T follicular helper cell (primary cell): Measurements from ENCODE around the gene MAGI1.

Source experiments
- DNase-seq: peaks from one replicate; pipeline ENCODE4 v3.0.0-alpha.2; 2020; ENCODE audit warnings: low read depth

MAGI1 gene

DNA sequence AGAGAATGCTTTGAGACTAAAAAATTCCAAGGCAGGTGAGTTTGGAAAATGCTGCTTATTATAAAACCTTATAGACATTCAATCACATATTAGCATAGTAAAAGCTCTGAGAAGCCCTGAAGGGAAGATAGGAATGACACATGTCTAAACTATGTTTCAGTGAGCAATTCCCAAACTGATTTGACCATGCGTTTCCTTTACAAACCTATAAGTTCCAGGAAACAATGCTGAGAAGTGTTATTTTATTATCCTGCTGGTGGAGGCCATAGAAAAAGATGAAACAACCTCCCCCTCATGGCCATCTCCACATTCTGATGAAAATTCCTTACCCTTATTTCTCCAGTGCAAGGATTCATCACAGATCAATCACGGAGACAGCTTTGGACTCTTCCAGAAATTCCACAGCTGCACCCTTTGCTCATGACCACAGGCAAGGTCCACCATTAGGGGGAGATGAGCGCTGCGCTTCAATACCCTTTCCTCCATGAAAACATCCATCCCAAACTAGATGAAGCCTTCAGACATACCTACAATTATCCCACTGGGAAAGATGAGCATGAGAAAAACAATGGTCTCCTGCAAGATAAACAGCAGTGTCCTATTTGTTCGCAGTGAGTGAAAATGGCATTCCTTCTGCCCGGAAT, 372.1 kb downstream of the MAGI1 start:
- no peak for DNase-seq

DNA sequence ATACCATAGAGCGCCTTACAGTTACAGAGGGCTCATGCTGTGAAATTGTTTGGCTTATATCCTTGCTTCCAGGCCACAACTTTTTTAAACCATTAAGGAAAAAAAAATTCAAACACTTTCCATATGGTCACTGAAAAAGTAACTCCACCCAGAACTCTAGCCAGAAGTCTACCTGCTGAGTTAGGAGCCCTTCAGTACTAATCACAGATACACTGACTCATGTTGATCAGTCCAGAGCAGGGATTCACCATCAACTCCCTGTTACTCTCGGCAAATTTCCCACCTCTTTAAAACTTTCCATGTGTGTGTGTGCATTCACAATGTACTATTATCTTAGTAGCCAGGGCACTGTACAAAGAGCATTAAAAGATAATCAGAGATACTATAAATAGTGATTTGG, 372.8 kb downstream of the MAGI1 start:
- no peak for DNase-seq

DNA sequence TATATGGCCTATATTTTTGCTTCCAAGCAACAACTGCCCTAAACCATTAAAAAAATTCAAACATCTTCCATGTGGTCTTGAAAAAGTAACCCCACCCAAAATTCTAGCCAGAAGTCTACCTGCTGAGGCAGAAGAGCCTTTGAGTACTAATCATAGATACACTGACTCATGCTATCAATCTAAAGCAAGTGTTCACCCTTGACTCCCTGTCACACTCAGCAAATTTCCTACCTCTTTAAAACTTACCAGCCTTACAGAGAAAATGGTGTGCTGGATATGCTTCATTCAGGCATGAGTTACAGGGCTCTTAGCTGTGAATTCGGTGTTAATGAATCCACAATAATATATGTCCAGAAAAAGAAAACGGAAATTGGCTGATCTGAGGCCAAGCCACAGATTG, 373.8 kb downstream of the MAGI1 start:
- no peak for DNase-seq

DNA sequence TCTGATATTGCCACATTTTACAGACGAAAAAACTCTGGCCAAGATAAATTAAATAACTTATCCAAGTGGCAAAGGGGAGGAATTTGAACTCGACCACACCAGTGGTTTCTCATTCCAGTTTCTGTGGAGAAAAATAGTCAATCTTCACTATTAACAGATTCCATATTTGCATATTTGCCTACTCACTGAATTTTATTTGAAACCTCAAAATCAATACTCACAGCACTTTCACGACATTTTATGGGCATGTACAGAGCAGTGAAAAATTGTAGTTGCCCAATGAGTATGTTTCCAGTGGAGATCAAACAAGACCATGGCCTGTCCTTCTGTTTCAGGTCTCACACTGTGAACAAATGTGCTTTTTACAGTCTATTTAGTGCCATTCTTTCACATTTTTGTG, 374.3 kb downstream of the MAGI1 start:
- DNase-seq: no peak

DNA sequence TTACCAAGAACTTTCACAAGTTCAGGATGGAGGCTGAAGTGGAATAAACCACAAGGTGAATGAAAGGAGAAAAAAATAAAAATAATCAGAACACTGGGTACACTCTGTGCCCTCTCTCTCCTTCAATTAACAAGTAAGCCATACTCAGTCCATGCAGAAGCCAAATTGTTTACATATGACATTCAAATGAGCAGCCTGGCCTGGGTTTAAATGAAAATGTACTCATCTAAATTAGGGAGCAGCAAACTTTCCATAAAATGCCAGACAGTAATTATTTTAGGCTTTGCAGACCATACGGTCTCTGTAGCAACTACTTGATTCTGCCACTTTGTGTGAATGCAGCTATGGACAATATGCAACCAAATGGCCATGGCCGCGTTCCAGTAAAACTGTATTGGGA, 376.6 kb downstream of the MAGI1 start:
- no peak for DNase-seq

DNA sequence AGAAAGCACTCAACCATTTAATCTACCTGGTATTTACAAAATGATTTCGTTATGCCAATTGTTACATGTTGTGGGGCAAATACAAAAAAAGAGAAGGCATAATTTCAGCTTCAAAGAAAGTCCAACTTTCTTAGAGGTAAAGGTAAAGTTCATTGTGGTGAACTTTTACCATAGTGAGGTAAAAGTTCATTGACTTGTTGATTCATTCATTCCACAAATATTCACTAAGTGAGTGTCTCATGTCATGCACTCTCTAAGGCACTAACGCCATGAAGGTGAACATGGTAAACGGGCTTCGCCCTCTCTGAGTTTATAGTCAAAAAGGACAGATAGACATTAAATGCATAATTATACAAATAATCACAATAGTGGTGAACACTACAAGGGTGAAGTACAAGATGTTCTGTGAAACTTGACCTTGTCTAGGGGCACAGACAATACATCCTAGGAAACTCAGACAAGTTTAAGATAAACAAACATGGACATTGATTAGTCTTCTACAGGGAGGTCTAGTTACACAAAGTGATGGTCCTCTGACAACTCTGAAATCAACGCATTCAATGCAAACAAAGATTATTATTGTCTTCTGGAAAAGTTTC, 378.6 kb downstream of the MAGI1 start:
- DNase-seq: no peak

DNA sequence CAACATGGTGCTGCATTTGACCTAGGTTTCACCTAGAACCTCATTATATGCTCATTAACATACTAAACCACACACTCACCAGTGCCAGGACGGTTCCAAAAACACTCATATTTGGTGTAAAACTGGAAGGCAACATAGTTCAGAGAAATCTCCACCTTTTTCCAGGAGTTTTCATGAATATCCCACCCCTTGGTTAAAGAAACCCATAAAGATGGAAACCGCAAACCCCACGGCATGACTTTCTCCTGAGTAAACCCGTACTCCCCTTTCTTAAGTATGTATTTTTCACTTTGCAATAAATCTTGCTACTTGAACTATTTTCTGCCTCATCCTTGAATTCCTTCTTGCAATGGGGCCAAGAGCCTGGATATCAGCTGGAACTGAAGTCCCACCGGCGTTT, 379.3 kb downstream of the MAGI1 start:
- no peak for DNase-seq

DNA sequence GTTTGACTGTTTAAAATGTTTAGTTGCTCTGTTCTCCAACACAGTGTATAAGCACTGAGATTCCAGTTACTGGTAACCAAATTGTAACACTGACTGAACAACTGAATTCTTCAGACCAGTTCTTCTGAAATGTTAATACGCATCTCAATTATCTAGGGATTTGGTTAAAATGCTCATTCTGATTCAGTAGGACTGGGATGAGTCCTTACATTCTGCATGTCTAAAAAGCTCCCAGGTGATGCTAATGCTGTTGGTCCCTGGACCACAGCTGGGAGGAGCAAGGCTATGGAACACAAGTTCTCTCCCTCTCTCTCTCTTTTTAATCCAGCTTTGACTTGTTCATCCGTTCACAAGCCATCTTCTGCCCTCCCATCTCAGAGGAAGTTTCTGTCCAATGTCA, 380.3 kb downstream of the MAGI1 start:
- DNase-seq: no peak

DNA sequence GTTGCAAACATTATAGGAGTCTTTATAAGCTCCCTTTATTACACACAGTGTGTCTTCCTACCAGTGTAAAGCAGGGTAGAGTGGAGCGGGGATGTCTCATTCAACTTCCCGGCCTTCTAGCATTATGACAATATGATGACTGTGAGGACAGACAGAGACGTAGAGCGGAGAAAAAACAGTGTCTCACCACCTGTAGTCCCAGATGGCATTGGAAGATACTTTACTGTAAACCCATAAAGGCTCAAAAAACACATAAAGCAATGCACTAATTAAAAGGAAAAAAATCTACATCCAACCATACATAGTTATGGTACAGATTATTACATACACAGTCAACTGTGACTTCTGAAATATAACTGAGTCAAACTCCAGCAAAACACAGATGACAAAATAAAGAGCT, 383.7 kb downstream of the MAGI1 start:
- no peak for DNase-seq

DNA sequence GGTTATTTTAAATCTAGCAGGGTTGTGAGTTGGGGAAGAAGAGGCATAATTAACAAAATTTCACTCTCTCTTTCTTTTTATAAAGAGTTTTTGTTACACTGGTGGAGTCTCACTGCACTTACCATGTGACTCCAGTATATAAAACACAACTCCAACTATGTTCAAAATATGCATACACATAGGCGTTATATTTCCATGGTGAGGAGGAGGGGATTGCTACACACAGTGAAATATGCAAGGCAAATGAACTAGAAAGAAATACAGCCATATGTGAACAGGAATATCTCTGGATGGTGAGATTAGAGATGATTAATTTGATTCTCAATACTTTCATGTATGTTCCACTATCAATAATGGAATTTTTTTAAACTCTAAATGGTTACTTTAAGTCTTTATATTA, 385.0 kb downstream of the MAGI1 start:
- DNase-seq: no peak

DNA sequence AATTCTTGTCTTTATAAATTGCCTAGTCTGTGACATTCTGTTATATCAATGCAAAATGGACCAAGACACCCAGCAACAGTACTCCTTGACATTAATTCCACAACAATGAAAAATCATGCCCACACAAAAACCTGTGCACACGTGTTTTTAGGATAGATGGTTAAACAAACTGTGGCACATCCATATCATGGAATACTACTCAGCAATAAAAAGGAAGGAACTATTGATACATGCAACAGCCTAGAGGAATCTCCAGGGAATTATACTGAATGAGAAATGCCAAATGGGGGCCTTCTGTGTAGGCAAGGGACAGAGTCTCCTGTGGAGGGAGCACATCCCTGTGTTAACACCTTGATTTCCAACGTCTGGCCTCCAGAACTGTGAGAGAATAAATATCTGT, 388.5 kb downstream of the MAGI1 start:
- DNase-seq: no peak

DNA sequence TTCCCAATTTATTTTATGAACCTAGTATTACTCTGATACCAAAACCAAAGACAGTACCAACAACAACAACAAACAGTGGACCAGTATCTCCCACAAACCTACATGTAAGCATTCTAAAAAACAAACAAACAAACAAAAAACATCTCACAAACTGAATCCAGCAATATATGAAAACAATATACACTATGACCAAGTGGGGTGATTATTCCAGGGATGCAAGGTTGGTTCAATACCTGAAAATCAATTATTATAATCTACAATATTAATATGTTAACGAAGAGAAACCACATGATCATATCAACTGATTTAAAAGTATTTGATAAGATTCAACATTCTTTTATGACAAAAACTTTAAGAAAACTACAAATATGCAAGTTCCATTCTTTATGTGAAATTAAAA, 391.3 kb downstream of the MAGI1 start:
- DNase-seq: no peak

DNA sequence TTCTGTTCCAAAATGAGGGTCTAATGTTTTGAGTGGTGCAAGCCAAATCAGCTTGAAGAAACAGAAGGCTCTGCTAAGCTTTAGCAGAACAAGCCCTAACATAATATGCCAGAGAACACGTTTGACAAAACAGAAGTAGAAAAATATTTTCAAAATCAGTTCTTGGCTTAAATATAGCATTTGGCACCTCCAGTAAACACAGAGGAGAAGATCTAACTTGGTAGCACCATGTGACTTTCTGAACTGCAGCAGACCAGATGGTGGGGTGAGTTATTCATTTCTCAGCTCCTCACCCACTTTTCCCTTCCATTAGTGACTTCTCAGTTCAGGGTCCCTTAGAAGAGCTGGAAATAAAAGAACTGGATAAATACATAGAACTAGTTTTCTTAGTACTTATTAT, 395.8 kb downstream of the MAGI1 start:
- DNase-seq: no peak

DNA sequence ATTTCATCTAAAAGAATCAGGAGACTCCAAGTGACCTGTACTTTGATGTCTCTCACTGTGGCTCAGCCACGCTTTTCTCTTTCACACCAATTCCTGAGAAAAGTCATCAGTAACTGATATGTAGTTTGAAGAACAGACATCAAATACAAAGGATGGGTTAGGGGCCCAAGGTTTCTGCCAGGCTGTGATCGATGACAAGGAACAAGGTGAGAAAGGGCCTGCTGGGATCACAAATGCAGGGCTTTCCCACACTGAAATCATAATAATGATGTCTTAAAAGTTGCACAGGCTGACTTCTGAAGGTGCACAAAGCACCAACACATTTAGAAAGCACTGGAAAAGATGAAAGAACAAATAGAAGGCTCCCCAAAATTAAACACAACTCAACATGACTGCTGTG, 396.9 kb downstream of the MAGI1 start:
- no peak for DNase-seq

DNA sequence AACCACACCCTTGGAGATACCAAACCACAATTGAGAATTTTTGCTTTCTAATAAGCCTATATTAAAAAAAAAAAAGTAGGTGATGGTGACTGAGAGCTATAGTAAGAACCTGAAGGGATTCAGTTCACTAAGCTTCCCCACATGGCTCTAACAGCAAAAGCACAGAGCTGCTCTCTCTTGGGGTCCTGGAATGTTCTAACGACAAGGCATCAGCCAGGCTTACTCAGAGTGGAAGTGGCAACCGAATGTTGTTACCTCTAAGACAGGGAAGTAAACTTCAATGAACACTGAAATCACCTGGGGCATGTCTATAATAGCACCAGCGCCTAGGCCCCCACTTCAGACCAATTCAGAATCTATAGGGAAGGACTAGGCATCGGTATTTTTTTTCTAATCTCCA, 397.7 kb downstream of the MAGI1 start:
- no peak for DNase-seq

DNA sequence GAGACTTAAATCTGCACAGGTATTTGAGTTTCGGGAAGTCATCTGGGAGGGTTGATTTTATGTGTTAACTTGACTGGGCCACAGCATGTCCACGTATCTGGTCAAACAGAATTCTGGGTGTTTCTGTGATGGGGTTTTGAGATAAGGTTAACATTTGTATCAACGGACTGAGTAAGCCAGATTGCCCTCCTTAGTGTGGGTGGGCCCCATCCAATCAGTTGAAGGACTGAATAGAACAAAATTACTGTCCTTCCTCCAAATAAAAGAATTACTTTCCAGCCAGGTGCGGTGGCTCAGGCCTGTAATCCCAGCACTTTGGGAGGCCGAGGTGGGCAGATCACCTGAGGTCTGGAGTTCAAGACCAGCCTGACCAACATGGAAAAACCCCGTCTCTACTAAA, 399.3 kb downstream of the MAGI1 start:
- no peak for DNase-seq

DNA sequence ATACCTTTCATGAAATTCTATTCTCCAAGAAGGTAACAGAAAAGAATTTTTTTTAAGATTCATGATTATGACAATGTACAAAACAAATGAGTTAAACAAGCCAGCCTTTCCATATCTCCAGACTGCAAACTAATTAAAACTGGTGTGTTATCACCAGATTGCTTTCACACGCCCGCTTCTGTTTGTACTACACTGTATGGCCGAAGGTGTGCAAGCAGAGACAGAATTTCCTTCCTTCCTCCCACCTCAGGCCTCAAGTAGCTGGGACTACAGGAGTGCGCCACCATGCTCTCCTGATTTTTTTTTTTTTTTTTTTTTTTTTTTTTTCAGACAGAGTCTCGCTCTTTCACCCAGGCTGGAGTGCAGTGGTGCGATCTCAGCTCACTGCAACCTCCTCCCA, 400.4 kb downstream of the MAGI1 start:
- no peak for DNase-seq

DNA sequence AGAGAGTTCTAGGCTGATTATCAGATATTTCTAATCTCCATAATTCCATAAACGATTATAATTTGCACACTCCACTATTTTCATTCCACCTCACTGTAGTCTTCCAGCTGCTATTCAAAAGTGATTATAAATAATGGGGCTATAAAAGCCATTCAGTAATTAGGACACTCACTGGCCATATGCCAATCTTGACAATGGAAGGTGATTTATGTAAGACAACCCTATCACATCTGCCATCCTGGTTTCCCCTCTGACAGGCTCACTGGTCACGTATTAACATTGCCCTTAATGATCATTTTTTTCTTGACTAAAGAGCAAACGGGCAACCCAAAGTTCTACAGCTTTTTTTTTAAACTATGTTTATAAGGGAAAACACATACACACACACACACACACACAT, 402.4 kb downstream of the MAGI1 start:
- DNase-seq: no peak

DNA sequence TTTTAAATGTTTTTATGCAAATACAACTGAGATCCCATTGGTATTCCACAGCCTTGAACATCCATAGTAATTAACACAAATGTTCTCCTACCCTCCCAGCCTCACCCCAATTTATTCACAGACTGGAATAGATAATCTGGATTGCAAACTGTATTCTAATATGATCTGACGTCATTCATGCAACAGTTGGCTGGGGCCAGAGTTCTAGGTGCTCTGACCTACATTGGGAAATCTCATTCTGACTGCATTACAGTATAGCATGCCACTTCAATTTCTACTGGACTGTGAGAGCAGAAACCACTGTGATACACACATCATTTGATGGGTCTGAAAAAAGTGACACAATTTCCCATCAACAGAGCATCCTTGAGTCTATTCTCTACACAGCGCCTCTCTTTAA, 403.1 kb downstream of the MAGI1 start:
- DNase-seq: no peak

DNA sequence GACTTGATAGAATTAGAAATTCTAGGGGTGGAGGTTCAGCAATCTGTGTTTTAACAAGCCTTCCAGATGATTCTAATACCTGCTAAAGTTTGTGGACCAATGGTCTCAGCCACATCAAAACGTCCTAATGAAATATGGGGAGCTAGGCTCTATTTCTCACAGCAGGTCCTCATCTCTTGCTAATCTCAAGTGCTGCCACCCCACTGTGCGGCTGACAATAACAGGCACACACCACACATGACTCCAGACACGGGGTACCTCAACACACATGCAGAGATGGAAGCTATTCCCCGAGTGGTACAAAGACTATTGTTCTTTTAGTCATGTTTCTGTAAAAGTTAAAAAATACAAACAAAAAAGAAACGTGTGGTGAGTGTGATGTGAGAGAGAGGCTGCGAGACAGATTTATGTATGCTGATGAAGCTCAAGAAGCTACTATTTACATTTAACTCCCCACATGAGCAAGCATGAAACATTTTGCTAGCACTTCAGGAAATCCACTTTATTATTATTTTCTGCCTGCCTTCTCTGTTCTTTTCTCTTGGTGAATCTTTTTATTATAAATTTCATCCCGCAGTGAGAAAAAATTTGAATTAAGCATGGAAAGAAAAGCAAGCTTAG, 405.6 kb downstream of the MAGI1 start:
- no peak for DNase-seq

DNA sequence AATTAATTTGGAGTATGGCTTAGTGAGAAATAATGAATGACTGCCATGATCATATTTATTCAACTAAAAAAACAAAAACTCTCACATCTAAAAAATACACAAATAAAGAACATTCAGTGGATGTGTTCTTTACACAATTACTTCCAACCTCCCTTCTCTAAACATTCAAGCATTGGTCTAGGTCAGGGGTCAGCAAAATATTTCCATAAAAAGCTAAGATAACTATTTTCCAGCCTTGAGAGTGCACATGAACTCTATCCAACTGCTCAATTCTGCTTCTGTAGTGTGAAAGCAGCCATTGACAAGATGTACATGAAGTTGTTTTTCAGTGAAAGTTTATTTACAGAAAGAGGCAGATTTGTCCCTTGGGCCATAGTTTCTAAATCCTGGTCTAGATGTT, 406.3 kb downstream of the MAGI1 start:
- no peak for DNase-seq

DNA sequence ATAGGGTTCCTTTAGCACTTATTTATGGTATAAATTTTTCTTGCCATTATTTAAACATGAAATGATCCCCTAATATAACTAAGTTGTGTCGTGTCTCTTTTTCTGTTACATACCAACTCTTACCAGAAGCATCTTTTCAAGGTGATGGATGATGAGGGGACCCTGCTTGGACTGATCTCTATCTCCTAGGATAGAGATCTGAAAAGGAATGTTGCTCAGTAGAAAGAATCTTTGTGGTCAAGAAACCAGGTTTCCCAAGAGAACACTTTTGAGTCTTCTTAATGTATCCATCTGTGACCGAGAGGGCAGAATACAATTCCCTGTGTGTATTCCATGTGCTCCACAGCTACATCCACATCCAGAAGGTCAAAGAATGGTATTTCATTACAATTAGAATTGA, 409.7 kb downstream of the MAGI1 start:
- no peak for DNase-seq

DNA sequence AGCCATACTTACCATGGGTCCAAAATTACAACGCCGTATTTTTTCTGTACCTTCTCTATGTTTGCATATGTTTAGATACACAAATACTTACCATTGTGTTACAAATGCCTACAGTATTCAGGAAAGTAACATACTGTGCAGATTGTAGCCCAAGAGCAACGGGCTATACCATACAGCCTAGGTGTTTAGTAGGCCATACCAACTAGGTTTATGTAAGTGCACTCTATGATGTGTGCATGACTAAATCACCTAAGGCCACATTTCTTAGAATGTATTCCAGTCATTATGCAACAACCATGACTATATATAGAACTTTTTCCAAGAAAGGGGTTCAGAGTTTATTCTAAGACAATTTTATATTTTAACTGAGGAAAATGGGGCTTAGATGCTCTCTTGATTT, 411.7 kb downstream of the MAGI1 start:
- no peak for DNase-seq

DNA sequence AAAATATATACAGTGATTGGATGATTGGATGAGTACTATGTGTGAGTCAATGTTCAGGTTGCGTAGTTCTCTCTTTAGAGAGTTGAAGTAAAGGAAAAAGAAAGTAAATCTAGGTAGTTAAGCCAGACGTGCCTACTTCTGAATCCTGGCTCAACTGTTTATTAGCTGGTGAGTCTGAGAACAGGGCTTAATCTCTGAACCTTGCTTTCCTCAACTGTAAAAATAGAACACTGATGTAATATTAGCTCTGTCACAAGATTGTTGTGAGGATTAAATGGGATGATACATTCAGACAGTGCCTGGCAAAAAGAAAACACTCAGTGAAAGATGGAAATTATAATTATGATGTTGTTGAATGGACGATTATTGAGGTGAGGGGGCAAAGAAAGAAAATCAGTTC, 413.4 kb downstream of the MAGI1 start:
- no peak for DNase-seq
